HL-60 (cell line): ENCODE data around the gene TEX28.

Experiments
- GABPA ChIP-seq: IDR thresholded peaks from 2 replicates; pipeline ENCODE4 v1.6.1; 2012; ENCODE audit warnings: low read depth
- POLR2AphosphoS5 ChIP-seq: IDR thresholded peaks from 2 replicates; pipeline ENCODE4 v1.6.1; 2012; ENCODE audit warnings: low read depth
- TF ChIP-seq, protein P1 (sequence below): IDR thresholded peaks from one replicate; pipeline ENCODE4 v1.5.1; 2011; ENCODE audit warnings: low read length, control low read depth, inconsistent platforms; ENCODE audit not compliant: insufficient read depth
- TF ChIP-seq, protein P2 (sequence below): IDR thresholded peaks from 2 replicates; pipeline ENCODE4 v1.6.1; 2012; ENCODE audit warnings: low read depth; ENCODE audit not compliant: insufficient replicate concordance

DNA sequence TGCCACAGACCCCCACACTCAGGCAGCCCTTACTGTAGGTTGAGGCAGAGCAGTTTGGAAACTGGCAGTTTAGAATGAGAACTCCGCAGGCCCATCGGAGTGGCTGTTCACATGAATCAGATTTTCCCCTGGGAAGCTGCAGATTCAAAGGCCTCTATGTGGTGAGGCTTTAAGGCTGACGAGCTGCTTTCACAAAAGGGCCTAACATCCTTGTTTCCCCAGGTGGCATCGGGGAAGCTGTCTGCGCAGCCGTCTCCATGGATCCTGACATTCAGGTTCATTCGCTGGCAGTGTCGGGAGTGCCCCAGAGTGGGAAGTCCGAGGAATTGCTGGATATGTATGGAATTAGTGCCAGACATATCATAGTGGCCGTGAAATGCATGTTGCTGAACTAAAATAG is 34.4 kb upstream of the TEX28 start:
- TF ChIP-seq, protein P1, sequence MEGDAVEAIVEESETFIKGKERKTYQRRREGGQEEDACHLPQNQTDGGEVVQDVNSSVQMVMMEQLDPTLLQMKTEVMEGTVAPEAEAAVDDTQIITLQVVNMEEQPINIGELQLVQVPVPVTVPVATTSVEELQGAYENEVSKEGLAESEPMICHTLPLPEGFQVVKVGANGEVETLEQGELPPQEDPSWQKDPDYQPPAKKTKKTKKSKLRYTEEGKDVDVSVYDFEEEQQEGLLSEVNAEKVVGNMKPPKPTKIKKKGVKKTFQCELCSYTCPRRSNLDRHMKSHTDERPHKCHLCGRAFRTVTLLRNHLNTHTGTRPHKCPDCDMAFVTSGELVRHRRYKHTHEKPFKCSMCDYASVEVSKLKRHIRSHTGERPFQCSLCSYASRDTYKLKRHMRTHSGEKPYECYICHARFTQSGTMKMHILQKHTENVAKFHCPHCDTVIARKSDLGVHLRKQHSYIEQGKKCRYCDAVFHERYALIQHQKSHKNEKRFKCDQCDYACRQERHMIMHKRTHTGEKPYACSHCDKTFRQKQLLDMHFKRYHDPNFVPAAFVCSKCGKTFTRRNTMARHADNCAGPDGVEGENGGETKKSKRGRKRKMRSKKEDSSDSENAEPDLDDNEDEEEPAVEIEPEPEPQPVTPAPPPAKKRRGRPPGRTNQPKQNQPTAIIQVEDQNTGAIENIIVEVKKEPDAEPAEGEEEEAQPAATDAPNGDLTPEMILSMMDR, result no peak
- TF ChIP-seq, protein P2, sequence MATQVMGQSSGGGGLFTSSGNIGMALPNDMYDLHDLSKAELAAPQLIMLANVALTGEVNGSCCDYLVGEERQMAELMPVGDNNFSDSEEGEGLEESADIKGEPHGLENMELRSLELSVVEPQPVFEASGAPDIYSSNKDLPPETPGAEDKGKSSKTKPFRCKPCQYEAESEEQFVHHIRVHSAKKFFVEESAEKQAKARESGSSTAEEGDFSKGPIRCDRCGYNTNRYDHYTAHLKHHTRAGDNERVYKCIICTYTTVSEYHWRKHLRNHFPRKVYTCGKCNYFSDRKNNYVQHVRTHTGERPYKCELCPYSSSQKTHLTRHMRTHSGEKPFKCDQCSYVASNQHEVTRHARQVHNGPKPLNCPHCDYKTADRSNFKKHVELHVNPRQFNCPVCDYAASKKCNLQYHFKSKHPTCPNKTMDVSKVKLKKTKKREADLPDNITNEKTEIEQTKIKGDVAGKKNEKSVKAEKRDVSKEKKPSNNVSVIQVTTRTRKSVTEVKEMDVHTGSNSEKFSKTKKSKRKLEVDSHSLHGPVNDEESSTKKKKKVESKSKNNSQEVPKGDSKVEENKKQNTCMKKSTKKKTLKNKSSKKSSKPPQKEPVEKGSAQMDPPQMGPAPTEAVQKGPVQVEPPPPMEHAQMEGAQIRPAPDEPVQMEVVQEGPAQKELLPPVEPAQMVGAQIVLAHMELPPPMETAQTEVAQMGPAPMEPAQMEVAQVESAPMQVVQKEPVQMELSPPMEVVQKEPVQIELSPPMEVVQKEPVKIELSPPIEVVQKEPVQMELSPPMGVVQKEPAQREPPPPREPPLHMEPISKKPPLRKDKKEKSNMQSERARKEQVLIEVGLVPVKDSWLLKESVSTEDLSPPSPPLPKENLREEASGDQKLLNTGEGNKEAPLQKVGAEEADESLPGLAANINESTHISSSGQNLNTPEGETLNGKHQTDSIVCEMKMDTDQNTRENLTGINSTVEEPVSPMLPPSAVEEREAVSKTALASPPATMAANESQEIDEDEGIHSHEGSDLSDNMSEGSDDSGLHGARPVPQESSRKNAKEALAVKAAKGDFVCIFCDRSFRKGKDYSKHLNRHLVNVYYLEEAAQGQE, result no peak
- TF ChIP-seq POLR2AphosphoS5, result no peak
- no peak for TF ChIP-seq GABPA
